ENCODE measurements around the gene PEX26.

DNA sequence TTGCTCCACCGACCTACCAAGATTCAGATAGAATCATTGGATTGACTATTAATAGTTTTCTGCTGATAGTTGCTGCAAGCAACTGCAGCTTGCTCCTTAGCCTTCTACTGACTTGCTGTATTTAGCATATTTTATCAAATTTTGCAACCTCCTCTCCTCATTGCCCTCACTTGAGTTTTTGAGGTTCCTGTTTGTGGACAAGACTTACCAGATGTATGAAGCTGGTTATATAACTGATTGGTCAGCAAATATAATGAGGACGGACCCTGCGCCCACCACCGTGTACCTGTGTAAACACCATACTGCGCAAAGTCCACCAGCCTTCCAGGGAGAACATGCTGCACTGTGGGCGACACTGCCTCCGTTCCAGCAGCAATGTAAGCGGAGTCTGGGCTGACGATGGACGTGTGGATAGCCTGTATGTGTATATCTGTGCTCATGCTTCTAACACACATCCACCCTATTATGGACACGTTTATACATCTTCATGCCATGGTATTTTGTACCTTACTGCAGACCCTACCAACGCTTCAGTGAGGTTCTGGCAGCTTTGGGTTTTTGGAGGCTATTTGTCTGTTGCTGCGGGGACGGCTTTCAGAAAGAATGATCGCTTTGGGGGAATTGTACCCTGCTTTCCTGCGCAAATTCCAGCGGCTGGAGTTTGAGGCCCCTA is 70.6 kb downstream of the PEX26 start:
- no peak for TF ChIP-seq POLR2A (IDR thresholded peaks at IDR 0.05)
- TF ChIP-seq, protein P1, sequence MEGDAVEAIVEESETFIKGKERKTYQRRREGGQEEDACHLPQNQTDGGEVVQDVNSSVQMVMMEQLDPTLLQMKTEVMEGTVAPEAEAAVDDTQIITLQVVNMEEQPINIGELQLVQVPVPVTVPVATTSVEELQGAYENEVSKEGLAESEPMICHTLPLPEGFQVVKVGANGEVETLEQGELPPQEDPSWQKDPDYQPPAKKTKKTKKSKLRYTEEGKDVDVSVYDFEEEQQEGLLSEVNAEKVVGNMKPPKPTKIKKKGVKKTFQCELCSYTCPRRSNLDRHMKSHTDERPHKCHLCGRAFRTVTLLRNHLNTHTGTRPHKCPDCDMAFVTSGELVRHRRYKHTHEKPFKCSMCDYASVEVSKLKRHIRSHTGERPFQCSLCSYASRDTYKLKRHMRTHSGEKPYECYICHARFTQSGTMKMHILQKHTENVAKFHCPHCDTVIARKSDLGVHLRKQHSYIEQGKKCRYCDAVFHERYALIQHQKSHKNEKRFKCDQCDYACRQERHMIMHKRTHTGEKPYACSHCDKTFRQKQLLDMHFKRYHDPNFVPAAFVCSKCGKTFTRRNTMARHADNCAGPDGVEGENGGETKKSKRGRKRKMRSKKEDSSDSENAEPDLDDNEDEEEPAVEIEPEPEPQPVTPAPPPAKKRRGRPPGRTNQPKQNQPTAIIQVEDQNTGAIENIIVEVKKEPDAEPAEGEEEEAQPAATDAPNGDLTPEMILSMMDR (IDR thresholded peaks at IDR 0.05), result no peak

Data from lower leg skin (tissue), 3 donors.